AG09319 (cell line): ENCODE results near the gene ADK.

Source experiments
- DNase-seq: peaks from one replicate; pipeline ENCODE4 v3.0.0-alpha.2; 2010; ENCODE audit warnings: low read depth; ENCODE audit errors: extremely low read depth
- TF ChIP-seq, protein P1 (sequence below): IDR thresholded peaks from 2 replicates; pipeline ENCODE4 v1.5.1; 2011; ENCODE audit warnings: low read depth, mild to moderate bottlenecking, inconsistent platforms, low read length, moderate library complexity

The ADK gene

DNA sequence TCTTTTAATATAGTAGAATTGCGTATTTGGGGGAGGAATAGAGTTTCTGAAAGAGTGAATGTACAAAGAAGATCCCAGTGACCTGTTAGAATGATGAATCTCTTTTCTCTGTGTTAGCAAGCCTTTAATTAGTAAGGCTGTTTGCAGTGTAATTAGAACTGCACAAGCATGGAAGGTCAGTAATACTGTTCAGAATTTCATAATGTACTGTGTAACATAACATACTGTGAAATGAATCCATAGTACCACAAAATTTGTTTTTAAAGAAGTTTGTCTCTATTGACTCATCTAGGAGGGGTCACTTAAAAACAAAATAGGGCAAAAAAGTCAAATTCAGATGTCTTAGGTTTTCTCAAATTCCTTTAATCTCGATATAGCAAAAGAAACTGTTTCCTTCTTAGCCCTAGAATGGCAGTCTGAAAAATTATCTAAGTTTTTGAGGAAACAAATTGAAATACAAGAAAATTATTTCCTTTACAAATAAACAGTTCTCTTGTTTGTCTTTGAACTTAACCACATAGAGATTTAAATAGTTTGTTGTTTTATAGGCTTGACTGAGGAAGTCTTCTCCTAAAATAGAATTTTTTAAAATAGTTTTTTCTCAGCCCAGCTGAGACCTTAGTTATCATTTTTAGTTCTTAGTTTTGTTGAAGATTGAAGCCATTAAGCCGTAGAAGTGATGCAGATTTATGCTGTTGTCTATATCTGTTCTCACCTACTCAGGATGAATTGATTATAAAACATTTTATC is 12.5 kb downstream of the ADK start:
- DNase-seq, result no peak
- TF ChIP-seq, protein P1, sequence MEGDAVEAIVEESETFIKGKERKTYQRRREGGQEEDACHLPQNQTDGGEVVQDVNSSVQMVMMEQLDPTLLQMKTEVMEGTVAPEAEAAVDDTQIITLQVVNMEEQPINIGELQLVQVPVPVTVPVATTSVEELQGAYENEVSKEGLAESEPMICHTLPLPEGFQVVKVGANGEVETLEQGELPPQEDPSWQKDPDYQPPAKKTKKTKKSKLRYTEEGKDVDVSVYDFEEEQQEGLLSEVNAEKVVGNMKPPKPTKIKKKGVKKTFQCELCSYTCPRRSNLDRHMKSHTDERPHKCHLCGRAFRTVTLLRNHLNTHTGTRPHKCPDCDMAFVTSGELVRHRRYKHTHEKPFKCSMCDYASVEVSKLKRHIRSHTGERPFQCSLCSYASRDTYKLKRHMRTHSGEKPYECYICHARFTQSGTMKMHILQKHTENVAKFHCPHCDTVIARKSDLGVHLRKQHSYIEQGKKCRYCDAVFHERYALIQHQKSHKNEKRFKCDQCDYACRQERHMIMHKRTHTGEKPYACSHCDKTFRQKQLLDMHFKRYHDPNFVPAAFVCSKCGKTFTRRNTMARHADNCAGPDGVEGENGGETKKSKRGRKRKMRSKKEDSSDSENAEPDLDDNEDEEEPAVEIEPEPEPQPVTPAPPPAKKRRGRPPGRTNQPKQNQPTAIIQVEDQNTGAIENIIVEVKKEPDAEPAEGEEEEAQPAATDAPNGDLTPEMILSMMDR, result no peak

DNA sequence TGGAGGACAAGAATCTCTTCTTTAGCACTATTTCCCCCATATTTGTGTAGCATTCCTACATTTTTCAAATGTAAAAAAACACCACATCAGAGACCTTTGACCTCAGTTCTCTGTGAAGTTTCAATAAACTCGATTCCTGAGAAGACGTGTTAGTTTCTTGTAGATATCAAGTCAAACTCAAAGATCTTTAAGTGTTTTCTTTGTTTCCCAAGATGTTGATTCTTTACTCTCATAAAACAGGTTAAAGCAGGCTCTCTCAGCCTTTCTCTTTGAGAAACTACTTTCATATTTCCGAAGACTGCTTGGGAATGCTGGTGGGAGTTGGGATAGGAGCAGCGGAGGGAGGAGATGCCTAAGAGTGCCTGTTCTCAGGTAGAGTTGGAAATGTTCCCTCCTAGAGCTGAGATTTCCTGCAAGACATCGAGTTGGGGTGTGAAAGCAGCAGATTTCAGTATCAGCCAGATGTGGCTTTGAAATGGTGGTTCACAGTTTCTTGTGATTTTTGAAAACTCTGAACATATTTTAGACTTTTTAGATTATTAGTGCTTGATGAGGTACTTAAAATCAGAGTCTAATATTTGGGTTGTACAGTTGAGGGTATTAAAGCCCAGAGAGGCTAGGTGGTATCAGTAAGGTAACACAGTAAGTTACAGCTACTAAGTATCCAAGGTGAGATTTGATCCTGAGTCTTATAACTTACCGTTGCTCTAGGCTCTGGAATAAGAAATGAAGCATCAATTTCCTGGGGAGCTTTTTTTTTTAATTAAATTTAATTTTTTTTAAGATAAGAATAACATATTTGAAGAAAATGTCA is 13.9 kb downstream of the ADK start:
- TF ChIP-seq, protein P1, result no peak
- DNase-seq, result no peak

DNA sequence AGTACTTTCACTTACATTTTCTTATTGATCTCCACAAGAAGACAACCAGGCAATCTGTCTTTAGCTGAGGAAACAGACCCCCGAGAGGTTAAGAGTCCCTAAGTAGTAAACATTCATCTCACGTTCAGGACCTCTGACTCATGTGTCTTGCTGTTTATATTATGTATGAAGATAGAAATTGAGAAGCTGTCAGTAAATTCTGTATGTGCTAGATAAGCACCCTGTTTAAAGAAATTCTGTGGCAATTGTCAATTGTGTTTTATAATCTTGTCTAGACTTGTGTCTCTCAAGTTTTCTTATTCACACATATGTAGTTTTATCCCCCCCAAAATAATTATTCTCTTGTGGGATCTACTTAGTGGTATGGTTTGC is 14.5 kb downstream of the ADK start:
- DNase-seq, result no peak
- TF ChIP-seq, protein P1, result no peak

DNA sequence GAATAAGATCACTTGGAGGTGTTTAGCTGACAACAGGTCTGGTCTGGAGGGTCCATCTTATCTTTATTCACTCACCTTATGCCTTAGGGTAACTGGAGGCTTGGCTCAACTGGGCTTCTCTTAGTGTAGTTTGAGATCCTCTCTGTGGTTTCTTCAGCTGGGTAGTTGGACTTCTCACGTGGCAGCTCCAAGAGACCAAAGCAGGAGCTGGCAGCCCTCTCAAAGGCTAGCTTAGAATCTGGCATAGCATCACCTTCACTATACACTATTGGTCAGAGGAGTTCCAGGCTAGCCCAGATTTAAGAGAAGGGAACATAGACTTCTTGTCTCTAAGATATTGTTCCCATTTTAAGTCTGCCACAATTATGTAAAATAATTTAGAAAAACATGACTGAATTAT is 16.4 kb downstream of the ADK start:
- TF ChIP-seq, protein P1, result no peak

DNA sequence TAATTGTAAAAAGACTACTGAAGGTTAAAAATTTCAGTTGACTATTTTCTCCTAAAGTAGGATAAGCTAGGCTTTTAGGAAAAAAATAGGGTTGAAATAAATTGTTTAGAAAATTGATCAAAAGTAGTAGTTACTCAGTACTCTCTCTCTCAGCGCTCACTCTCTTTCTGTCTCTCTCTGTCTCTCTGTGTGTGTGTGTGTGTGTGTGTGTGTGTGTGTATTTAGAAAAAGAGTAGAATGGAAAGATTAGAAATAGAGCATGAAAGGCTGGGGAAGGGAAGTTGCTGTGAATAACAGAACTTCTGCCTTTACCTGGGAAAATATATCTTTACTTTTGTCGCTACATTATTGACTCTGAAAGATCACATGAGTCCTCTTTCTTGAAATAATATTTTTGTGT is 20.6 kb downstream of the ADK start:
- DNase-seq, result no peak
- TF ChIP-seq, protein P1, result no peak

More for the DNA sequence above, 16.4 kb downstream of the ADK start:
- DNase-seq, result no peak

DNA sequence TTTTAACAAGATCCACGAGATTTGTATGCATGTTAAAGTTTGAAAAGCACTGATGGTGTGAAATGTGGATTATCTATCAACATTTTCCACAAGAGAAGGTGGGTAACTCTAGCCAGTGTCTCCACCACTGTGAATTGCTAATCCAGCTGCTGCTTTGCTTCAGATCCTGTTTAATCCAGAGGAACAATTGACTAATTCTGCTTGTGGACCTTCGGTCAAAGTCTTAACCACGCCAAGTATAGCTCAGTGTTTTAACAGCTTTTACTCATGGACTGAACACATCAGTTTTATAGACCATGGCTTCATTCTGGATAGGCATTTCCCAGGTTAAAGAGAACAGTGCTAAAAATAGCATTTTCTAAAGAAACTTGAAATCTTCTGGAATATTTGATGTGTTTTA is 23.5 kb downstream of the ADK start:
- no peak for DNase-seq
- TF ChIP-seq, protein P1, result no peak

DNA sequence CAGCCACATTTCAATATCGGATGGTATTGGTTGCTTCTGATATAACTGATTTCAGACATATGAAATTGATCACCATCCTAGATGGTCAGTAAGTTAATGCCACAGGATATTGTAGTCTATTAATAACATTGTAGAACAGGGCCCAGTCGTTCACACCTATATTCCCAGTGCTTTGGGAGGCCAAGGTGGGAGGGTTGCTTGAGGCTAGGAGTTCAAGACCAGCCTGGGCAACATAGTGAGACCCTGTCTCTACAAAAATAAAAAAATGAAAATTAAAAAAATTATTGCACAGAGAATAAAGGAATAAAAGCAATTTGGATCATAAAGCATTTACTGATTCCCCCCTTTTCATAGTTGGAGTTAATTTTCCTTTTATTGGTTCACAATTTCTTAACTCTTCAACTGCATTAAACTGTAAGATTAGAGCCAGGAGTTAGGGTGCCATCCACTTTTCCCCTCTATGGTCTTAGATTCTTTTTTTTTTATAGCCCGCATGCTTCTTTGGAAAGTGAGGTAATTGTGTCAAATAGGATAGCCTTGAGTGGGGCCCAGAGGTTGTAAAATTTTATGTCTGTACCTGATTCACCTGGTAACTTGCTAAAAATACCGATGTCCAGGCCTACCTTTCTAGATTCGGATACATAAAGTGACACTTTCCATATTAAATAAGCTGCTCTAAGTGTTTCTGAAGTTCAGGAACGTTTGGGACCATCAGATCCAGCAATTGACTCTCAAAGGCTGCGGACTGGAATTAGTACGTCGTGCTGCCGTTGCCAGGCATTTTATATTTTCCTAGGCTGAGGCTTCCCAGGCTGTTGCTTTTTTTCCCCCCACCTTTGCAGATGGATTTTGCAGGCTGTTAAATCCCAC is 24.7 kb downstream of the ADK start:
- no peak for DNase-seq
- TF ChIP-seq, protein P1, result no peak
